ENCODE measurements around the gene ZDHHC20. TPM values are rescaled to one million over a fixed set of nuclear protein-coding genes. Genes with fewer than 3 reads are reported as not detected.

ZDHHC20 gene
- polyA plus RNA-seq, 6 donors from 2014 or later: 12.5 to 27.9 (median 24.5) TPM

DNA sequence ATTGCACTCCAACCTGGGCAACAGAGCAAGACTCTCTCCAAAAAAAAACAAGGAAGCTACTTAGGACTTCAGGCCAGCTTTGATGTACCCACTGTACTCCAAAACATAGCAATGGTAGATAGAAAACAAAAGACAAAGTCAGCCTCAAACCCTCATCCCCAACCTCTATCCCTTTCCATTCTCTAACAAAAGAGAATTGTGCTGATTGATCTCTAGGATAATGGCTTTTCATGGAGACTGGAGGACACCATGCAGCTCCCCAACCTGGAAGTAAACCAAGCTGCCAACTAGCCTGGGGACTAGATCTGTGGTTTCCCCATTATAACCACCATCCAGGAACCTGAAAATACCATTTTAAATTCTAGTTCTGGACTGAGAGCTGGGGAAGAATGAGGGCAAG, 4.3 kb upstream of the ZDHHC20 start:
- no peaks in the 10 kb centered on the region for H3K9me3 Mint-ChIP-seq
- DNase-seq: no peak
- ATAC-seq (ENCODE audit: low read depth in 2 of 2): no peak
- peak overlapping the region in 1 of 6 donors; percentile 54 for H3K27ac Mint-ChIP-seq
- peaks cover 7 to 12% (median 9%) of the 10 kb centered on the region in 3 donors for H3K4me1 Mint-ChIP-seq
- H3K4me3 Mint-ChIP-seq: peak overlapping the region in 1 of 8 donors; percentile 46
- H3K27me3 Mint-ChIP-seq: peaks cover 0 to 7% (median 0%) of the 10 kb centered on the region in 3 donors
- no peaks in the 10 kb centered on the region for H3K36me3 Mint-ChIP-seq

DNA sequence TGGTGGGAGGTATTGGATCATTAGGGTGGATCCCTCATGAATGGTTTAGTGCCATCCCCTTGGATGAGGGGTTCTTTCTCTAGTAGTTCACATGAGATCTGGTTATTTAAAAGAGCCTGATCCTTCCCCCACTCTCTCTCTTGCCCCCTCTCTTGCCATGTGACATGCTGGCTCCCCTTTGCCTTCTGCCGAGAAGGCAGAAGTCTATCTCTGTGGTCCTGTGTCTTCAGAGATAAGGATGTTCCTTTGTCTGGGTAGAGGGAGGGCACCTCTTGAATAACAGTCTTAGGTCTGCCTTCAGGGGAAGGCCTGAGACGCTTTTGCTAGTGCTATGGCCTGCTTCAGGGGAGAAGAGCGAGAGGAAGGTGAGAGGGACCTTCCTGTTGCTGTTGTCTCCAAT, 2.0 kb upstream of the ZDHHC20 start:
- Mint-ChIP-seq H3K4me3 (peak overlapping the region in 3 of 8 donors; percentile 56 to 93 (median 92)), H3K27ac (no peak overlapping the region), H3K4me1 (peaks cover 23 to 33% (median 23%) of the 10 kb centered on the region in 3 donors), H3K36me3 (no peaks in the 10 kb centered on the region), H3K9me3 (no peaks in the 10 kb centered on the region), H3K27me3 (peaks cover 0 to 7% (median 0%) of the 10 kb centered on the region in 3 donors)
- DNase-seq: no peak
- no peak for ATAC-seq (ENCODE audit: low read depth in 2 of 2)

DNA sequence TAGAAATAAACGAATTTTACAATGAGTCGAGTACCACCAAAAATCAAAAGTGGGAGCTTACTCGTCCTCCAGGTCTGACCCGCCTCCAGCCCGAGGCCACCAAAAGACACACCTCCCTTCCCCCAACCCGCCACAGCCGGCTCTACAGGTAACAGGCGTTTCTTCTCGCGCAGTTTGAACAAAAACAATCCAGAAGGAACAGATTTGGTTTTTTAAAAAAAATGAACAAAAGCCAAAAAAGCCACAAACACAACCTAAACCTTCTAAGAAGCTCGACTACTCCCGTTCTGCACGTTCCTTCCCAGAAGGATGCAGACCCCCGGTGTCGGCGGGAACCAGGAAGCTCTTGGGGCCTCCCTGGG, 671 bp downstream of the ZDHHC20 start:
- peak in 1 of 2 donors; percentile 18 for ATAC-seq (ENCODE audit: low read depth in 2 of 2)
- Mint-ChIP-seq H3K27ac (peak overlapping the region; percentile 74 to 97 (median 88)), H3K4me1 (peaks cover 28 to 48% (median 38%) of the 10 kb centered on the region in 3 donors), H3K36me3 (no peaks in the 10 kb centered on the region), H3K27me3 (peaks cover 0 to 7% (median 0%) of the 10 kb centered on the region in 3 donors), H3K4me3 (peak overlapping the region; percentile 86 to 96 (median 93)), H3K9me3 (peaks cover 0 to 4% (median 0%) of the 10 kb centered on the region in 7 donors)
- peak; percentile 40 for DNase-seq

DNA sequence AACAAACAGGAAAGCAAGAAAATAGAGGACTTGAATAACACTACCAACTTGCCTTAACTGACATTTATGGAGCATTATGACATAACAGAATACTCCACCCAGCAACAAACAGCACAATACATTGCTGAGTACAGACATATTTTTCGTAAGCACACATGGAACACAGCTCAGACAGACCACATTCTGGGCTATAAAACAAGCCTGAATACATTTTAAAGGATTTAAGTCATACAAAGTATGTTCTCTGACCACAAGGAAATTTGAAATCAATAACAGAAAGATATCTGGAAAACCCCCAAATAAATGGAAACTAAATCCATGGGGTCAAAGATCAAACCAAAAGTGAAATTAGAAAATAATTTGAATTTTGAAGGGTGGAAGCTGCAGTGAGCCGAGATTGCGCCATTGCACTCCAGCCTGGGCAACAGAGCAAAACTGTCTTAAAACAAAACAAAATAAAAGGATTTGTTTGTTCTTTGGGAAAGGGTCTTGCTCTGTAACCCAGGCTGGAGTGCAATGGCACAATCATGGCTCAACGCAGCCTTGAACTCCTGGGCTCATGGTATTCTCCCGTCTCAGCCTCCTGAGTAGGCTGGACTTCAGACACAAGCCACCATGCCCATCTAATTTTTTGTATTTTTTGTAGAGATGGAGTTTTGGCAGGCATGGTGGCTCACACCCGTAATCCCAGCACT, 5.6 kb downstream of the ZDHHC20 start:
- ATAC-seq (ENCODE audit: low read depth in 2 of 2) (no peak), DNase-seq (no peak)
- peak overlapping the region in 2 of 8 donors; percentile 21 to 68 for H3K4me3 Mint-ChIP-seq
- peak overlapping the region in 1 of 6 donors; percentile 85 for H3K27ac Mint-ChIP-seq
- H3K36me3 Mint-ChIP-seq: peaks cover 7 to 13% of the 10 kb centered on the region in 2 donors
- peaks cover 31 to 49% (median 45%) of the 10 kb centered on the region in 3 donors for H3K4me1 Mint-ChIP-seq
- peaks cover 0 to 12% (median 6%) of the 10 kb centered on the region in 7 donors for H3K9me3 Mint-ChIP-seq
- no peaks in the 10 kb centered on the region for H3K27me3 Mint-ChIP-seq

DNA sequence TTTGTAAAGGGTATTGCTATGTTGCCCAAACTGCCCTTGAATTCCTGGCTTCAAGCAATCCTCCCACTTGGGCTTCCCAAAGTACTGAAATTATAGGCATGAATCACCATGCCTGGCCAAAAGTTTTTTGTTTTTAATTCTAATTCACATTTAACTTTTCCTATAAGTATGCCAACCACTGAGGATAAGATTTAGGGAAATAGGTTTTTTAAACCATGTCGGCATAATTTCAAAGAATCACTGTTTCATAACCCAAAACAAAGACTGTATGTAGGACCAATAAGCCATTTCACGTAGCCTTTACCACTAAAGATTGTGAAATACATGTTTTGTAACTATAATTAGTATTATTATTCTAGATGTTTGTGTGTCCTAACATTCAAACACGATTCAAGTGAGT, 8.2 kb downstream of the ZDHHC20 start:
- H3K4me1 Mint-ChIP-seq: peaks cover 26 to 39% (median 35%) of the 10 kb centered on the region in 3 donors

DNA sequence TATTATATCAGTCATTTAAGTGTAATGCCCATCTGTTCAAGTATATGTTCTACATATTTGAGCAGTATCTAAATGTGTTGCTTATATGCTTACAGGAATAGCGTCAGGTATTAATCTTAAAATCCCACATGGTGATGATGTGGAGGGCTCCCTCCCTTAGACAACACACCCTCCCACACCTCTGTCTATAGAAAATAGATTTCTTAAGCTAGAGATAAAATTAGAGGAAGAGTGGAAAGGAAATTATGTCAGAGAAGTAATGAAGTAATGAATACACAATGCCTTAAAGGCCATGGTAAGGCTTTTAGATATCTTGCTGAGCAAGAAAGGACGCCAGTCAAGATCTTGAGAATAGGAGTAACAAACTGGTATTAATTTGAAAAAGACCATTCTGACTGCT, 12.4 kb downstream of the ZDHHC20 start:
- H3K9me3 Mint-ChIP-seq: no peaks in the 10 kb centered on the region
- ATAC-seq (ENCODE audit: low read depth in 2 of 2) (no peak), DNase-seq (no peak)
- H3K36me3 Mint-ChIP-seq: no peaks in the 10 kb centered on the region
- no peaks in the 10 kb centered on the region for H3K27me3 Mint-ChIP-seq
- no peak overlapping the region for H3K4me3 Mint-ChIP-seq
- H3K27ac Mint-ChIP-seq: peak overlapping the region in 2 of 6 donors; percentile 14 to 76
- peaks cover 34 to 56% (median 45%) of the 10 kb centered on the region in 3 donors for H3K4me1 Mint-ChIP-seq

More for the DNA sequence above, 8.2 kb downstream of the ZDHHC20 start:
- no peak overlapping the region for H3K4me3 Mint-ChIP-seq
- H3K36me3 Mint-ChIP-seq: peaks cover 7 to 13% of the 10 kb centered on the region in 2 donors
- ATAC-seq (ENCODE audit: low read depth in 2 of 2) (no peak), DNase-seq (no peak)
- H3K9me3 Mint-ChIP-seq: peaks cover 0 to 12% (median 6%) of the 10 kb centered on the region in 7 donors
- H3K27ac Mint-ChIP-seq: no peak overlapping the region
- H3K27me3 Mint-ChIP-seq: no peaks in the 10 kb centered on the region

DNA sequence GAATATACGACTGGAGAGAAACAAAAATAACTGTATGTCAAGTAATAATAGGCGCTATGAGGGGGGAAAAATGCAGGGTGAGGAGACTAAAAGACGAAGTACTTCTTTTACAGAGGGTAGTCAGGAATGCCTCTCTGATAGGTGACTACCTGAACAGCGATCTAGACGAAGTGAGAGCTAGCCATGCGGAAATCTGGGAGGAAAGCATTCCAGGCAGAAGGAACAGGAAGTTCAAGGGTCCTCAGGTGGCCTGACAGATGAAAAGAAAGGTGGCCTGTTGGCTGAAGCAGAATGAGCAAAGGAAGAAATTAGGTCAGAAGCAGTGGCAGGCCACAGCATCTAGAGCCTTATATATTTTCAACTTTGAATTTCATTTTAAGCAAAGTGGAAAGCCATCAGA, 13.3 kb downstream of the ZDHHC20 start:
- H3K27me3 Mint-ChIP-seq: no peaks in the 10 kb centered on the region
- peaks cover 39 to 64% (median 50%) of the 10 kb centered on the region in 3 donors for H3K4me1 Mint-ChIP-seq
- no peak for ATAC-seq (ENCODE audit: low read depth in 2 of 2)
- peak overlapping the region in 3 of 6 donors; percentile 6 to 29 (median 10) for H3K27ac Mint-ChIP-seq
- no peak overlapping the region for H3K4me3 Mint-ChIP-seq
- no peak for DNase-seq
- H3K9me3 Mint-ChIP-seq: no peaks in the 10 kb centered on the region
- no peaks in the 10 kb centered on the region for H3K36me3 Mint-ChIP-seq

DNA sequence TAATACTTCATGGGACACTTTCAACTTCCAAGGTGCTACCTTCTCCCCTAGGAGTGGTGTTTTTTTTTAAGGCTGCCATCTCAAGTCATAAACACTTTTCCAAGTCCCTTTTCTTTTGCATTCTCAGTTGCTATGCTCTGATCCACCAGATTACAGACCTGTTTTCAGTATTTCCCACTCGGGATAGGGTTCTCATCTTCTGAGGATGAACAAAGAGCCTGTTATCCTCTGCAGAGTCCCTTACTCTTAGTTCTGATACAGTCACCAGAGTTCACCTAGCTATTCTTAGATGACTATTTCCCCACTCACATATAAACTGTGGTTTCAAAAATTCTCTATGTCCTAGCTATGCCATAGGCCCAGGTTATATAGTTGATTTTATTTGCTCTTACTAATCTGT, 15.9 kb downstream of the ZDHHC20 start:
- H3K27me3 Mint-ChIP-seq: no peaks in the 10 kb centered on the region
- peaks cover 46 to 62% (median 62%) of the 10 kb centered on the region in 3 donors for H3K4me1 Mint-ChIP-seq
- peak overlapping the region in 3 of 6 donors; percentile 4 to 57 (median 47) for H3K27ac Mint-ChIP-seq
- peaks cover 4 to 5% of the 10 kb centered on the region in 2 donors for H3K36me3 Mint-ChIP-seq
- DNase-seq (no peak), ATAC-seq (ENCODE audit: low read depth in 2 of 2) (no peak)
- peaks cover 0 to 3% (median 0%) of the 10 kb centered on the region in 7 donors for H3K9me3 Mint-ChIP-seq
- no peak overlapping the region for H3K4me3 Mint-ChIP-seq

DNA sequence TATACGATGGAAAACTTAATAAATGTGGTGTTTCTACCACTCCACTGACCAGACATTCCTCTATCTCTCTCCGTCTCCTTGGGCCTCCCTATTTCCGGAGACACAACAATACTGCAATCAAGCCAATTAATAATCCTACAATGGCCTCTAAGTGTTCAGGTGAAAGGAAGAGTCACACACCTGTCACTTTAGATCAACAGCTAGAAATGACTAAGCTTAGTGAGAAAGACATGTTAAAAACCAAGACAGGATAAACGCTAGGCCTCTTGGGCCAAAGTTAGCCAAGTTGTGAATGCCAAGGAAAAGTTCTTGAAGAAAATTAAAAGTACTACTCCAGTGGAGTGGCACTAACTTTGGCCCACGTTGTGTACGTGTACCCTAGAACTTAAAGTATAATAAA, 22.5 kb downstream of the ZDHHC20 start:
- Mint-ChIP-seq H3K27ac (peak overlapping the region in 4 of 6 donors; percentile 49 to 91 (median 50)), H3K4me3 (peak overlapping the region in 4 of 8 donors; percentile 1 to 69 (median 44)), H3K27me3 (no peaks in the 10 kb centered on the region), H3K4me1 (peaks cover 40 to 50% (median 44%) of the 10 kb centered on the region in 3 donors), H3K9me3 (peaks cover 0 to 7% (median 3%) of the 10 kb centered on the region in 7 donors), H3K36me3 (peaks cover 7 to 14% of the 10 kb centered on the region in 2 donors)
- DNase-seq (no peak), ATAC-seq (ENCODE audit: low read depth in 2 of 2) (no peak)

DNA sequence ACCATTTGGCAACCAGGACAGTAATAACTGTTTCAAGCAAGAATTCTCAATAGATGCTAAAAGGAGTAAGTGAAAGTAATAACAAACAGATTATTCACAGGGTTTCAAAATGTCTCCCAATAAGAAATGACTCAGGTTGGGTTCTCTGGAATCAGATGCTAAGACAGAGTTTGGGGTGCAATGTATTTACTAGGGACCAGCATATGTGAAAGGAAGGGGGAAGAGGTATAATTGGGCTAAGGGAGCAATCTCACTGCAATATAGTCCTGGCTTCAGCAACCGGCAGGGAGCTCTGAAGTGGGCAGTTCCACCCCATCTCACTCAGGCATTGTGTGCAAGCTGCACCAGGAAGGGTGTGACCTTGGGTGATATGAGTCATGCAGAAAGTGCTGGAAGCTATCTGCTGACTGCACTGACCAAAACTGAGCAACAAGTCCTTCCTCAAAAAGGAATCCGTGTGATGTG, 23.4 kb downstream of the ZDHHC20 start:
- Mint-ChIP-seq H3K9me3 (peaks cover 3 to 11% (median 5%) of the 10 kb centered on the region in 7 donors), H3K27ac (peak overlapping the region; percentile 26 to 73 (median 54)), H3K4me3 (peak overlapping the region in 7 of 8 donors; percentile 49 to 86 (median 69)), H3K27me3 (no peaks in the 10 kb centered on the region), H3K36me3 (peaks cover 11 to 18% of the 10 kb centered on the region in 2 donors), H3K4me1 (peaks cover 35 to 44% (median 40%) of the 10 kb centered on the region in 3 donors)
- DNase-seq: peak; percentile 40
- ATAC-seq (ENCODE audit: low read depth in 2 of 2): peak; percentile 94 to 95

DNA sequence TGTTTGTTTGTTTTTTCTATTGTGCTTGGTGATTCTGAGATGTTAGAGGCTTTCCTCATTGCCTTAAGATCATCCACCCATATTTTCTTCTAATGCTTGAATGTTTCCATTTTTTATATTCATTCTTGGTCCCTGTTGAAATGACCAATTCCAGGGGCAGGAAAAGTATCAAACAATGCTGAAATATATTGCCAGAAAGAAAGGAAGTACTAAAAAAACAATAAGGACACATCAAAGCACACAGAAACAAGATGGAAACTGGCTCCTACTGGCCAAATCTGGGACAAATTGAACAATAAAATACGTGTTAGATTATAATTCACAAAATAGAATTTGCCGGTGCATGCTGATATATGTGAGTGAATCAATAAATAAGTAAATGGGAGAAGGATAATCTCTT, 23.9 kb downstream of the ZDHHC20 start:
- peak overlapping the region in 5 of 8 donors; percentile 36 to 69 (median 49) for H3K4me3 Mint-ChIP-seq

DNA sequence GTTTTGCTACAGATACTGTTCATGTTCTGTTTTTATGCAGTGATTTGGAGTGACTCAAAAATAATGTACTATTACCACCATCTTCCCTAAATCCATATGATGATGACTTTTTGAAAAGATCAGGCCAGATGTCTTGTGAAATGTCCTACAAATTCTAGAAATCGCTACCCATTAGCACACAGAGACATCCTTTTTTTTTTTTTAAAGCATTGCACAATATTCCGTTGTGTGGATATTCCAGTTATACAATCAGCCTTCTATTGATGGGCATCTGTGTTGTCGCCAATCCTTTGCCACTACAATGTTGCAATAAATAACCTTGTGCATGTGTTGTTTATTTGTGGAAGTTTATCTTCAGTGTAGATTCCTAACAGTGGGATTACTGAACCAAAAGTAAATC, 24.5 kb downstream of the ZDHHC20 start:
- Mint-ChIP-seq H3K27me3 (no peaks in the 10 kb centered on the region), H3K4me1 (peaks cover 42 to 50% (median 42%) of the 10 kb centered on the region in 3 donors), H3K36me3 (peaks cover 22 to 28% of the 10 kb centered on the region in 2 donors), H3K4me3 (no peak overlapping the region), H3K9me3 (peaks cover 11 to 22% (median 16%) of the 10 kb centered on the region in 7 donors), H3K27ac (no peak overlapping the region)
- ATAC-seq (ENCODE audit: low read depth in 2 of 2) (no peak), DNase-seq (no peak)

More for the DNA sequence above, 23.9 kb downstream of the ZDHHC20 start:
- no peak for DNase-seq
- Mint-ChIP-seq H3K4me1 (peaks cover 36 to 44% (median 41%) of the 10 kb centered on the region in 3 donors), H3K27me3 (no peaks in the 10 kb centered on the region), H3K27ac (peak overlapping the region in 4 of 6 donors; percentile 26 to 58 (median 46)), H3K9me3 (peaks cover 4 to 16% (median 10%) of the 10 kb centered on the region in 7 donors), H3K36me3 (peaks cover 16 to 21% of the 10 kb centered on the region in 2 donors)
- no peak for ATAC-seq (ENCODE audit: low read depth in 2 of 2)

DNA sequence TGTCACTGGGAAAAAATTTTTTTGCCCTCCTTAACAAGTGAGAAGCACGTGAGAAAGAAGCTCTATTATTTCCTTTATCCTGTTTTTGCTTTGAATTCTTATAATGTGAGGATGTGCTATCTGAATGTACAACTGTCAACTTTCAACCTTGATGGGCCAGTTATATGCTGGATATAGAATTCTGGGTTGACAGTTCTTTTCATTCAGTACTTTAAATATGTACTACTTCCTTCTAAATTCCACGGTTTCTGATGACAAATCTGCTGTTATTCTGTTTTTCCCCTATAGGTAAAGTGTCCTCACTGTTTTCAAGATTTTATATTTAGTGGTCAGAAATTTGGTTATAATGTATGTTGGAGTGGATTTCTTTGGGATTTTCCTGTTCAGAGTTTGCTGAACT, 29.9 kb downstream of the ZDHHC20 start:
- no peak for DNase-seq
- peak overlapping the region in 2 of 6 donors; percentile 80 to 86 for H3K27ac Mint-ChIP-seq
- no peak for ATAC-seq (ENCODE audit: low read depth in 2 of 2)
- peaks cover 23% of the 10 kb centered on the region in 2 donors for H3K36me3 Mint-ChIP-seq
- H3K4me1 Mint-ChIP-seq: peaks cover 25 to 39% (median 38%) of the 10 kb centered on the region in 3 donors
- no peak overlapping the region for H3K4me3 Mint-ChIP-seq
- H3K9me3 Mint-ChIP-seq: peaks cover 13 to 30% (median 25%) of the 10 kb centered on the region in 7 donors
- H3K27me3 Mint-ChIP-seq: no peaks in the 10 kb centered on the region

All from naive B cell (primary cell).